GM18909 (cell line): ENCODE measurements around the gene RIMS4.

Source experiments
- ATAC-seq: cut with Tn5 transposase; IDR thresholded peaks from one replicate; pipeline ENCODE4 v1.9.1; 2021; ENCODE audit warnings: mild to moderate bottlenecking; ENCODE audit not compliant: unreplicated experiment, poor library complexity

Gene RIMS4

GRCh38 chr20:44799691-44800090, 10.7 kb downstream of the RIMS4 start:
- ATAC-seq, result no peak

GRCh38 chr20:44796758-44797457, 13.4 kb downstream of the RIMS4 start:
- ATAC-seq, result no peak

- no peak for ATAC-seq
These were observed 14.0 kb downstream of the RIMS4 start for GRCh38 chr20:44796311-44796710.

GRCh38 chr20:44795836-44796235, 14.5 kb downstream of the RIMS4 start:
- ATAC-seq, result no peak

- no peak for ATAC-seq
These were observed 17.6 kb downstream of the RIMS4 start for GRCh38 chr20:44792796-44793195.

- ATAC-seq, result no peak
These were observed 19.5 kb downstream of the RIMS4 start for GRCh38 chr20:44790638-44791393.

GRCh38 chr20:44788706-44789456, 21.5 kb downstream of the RIMS4 start:
- ATAC-seq, result no peak

- no peak for ATAC-seq
These were observed 23.0 kb downstream of the RIMS4 start for GRCh38 chr20:44787299-44787698.

- ATAC-seq, result no peak
These were observed 24.6 kb downstream of the RIMS4 start for GRCh38 chr20:44785768-44786167.

GRCh38 chr20:44784688-44785087, 25.7 kb downstream of the RIMS4 start:
- ATAC-seq, result no peak

GRCh38 chr20:44781791-44782190, 28.6 kb downstream of the RIMS4 start:
- ATAC-seq, result no peak

GRCh38 chr20:44781118-44781517, 29.2 kb downstream of the RIMS4 start:
- no peak for ATAC-seq

GRCh38 chr20:44780226-44780625, 30.1 kb downstream of the RIMS4 start:
- no peak for ATAC-seq

- no peak for ATAC-seq
These were observed 33.4 kb downstream of the RIMS4 start for GRCh38 chr20:44776980-44777379.

GRCh38 chr20:44773070-44773829, 37.1 kb downstream of the RIMS4 start:
- no peak for ATAC-seq

- ATAC-seq, result no peak
These were observed 37.7 kb downstream of the RIMS4 start for GRCh38 chr20:44772636-44773035.

GRCh38 chr20:44771172-44771535, 39.2 kb downstream of the RIMS4 start:
- no peak for ATAC-seq

- ATAC-seq, result no peak
These were observed 39.7 kb downstream of the RIMS4 start for GRCh38 chr20:44770484-44771171.

GRCh38 chr20:44769481-44769863, 40.9 kb downstream of the RIMS4 start:
- ATAC-seq, result no peak
